H9 (cell line): ENCODE data around the gene ZNF503. TPM values are rescaled to one million over a fixed set of nuclear protein-coding genes. Genes with fewer than 3 reads are reported as not detected.

Experiments
- DNase-seq: peaks from one replicate; pipeline ENCODE4 v3.0.0-alpha.2; 2017
- H2AFZ ChIP-seq: one replicate; pipeline ENCODE4 v1.6.1; 2013; ENCODE audit warnings: mild to moderate bottlenecking, low read length, control low read depth, moderate library complexity
- H2AK5ac ChIP-seq: 2 replicates; pipeline ENCODE4 v1.6.1; 2013; ENCODE audit warnings: low read length, control low read depth, mixed read lengths; ENCODE audit not compliant: insufficient read length
- H2BK120ac ChIP-seq: one replicate; pipeline ENCODE4 v1.6.1; 2013; ENCODE audit warnings: low read depth, mild to moderate bottlenecking, low read length, control low read depth, inconsistent platforms; ENCODE audit not compliant: poor library complexity, severe bottlenecking
- H2BK12ac ChIP-seq: 2 replicates; pipeline ENCODE4 v1.6.1; 2013; ENCODE audit warnings: low read length, control low read depth, mixed read lengths, low read depth; ENCODE audit not compliant: insufficient read length
- H2BK15ac ChIP-seq: 2 replicates; pipeline ENCODE4 v1.6.1; 2013; ENCODE audit warnings: low read depth, low read length, control low read depth
- H2BK20ac ChIP-seq: one replicate; pipeline ENCODE4 v1.6.1; 2013; ENCODE audit warnings: low read depth, mild to moderate bottlenecking, low read length, control low read depth, inconsistent platforms; ENCODE audit not compliant: poor library complexity, severe bottlenecking
- H2BK5ac ChIP-seq: 2 replicates; pipeline ENCODE4 v1.6.1; 2013; ENCODE audit warnings: low read length, control low read depth, mixed read lengths; ENCODE audit not compliant: insufficient read length
- H3K14ac ChIP-seq: 2 replicates; pipeline ENCODE4 v1.6.1; 2013; ENCODE audit warnings: low read length, control low read depth; ENCODE audit not compliant: insufficient read depth
- H3K18ac ChIP-seq: 2 replicates; pipeline ENCODE4 v1.6.1; 2013; ENCODE audit warnings: low read depth, mild to moderate bottlenecking, mixed read lengths, low read length, control low read depth; ENCODE audit not compliant: insufficient read length
- H3K23ac ChIP-seq: 2 replicates; pipeline ENCODE4 v1.6.1; 2013; ENCODE audit warnings: low read length, control low read depth, mixed read lengths, low read depth; ENCODE audit not compliant: insufficient read length
- H3K23me2 ChIP-seq: 2 replicates; pipeline ENCODE4 v1.6.1; 2013; ENCODE audit warnings: low read depth, mild to moderate bottlenecking, mixed read lengths, low read length, control low read depth; ENCODE audit not compliant: insufficient read length, poor library complexity, severe bottlenecking
- H3K27ac ChIP-seq: 2 replicates; pipeline ENCODE4 v1.5.1; 2013; ENCODE audit warnings: low read length, control low read depth, mixed read lengths, low read depth; ENCODE audit not compliant: insufficient read length
- H3K27me3 ChIP-seq: 2 replicates; pipeline ENCODE4 v1.6.1; 2013; ENCODE audit warnings: low read length, control low read depth, inconsistent platforms; ENCODE audit not compliant: insufficient read depth
- H3K4ac ChIP-seq: 2 replicates; pipeline ENCODE4 v1.6.1; 2013; ENCODE audit warnings: low read depth, mild to moderate bottlenecking, control low read depth, inconsistent platforms, low read length, moderate library complexity
- H3K4me1 ChIP-seq: 2 replicates; pipeline ENCODE4 v1.6.1; 2013; ENCODE audit warnings: low read length, control low read depth, inconsistent platforms; ENCODE audit not compliant: insufficient read depth
- H3K4me2 ChIP-seq: 2 replicates; pipeline ENCODE4 v1.6.1; 2013; ENCODE audit warnings: low read length, control low read depth, mixed read lengths; ENCODE audit not compliant: insufficient read length, insufficient read depth
- H3K56ac ChIP-seq: 2 replicates; pipeline ENCODE4 v1.6.1; 2013; ENCODE audit warnings: low read depth, mild to moderate bottlenecking, mixed read lengths, low read length, control low read depth; ENCODE audit not compliant: insufficient read length
- H3K79me1 ChIP-seq: 2 replicates; pipeline ENCODE4 v1.6.1; 2013; ENCODE audit warnings: low read depth, mild to moderate bottlenecking, moderate library complexity, low read length, control low read depth, inconsistent platforms; ENCODE audit not compliant: insufficient read depth, poor library complexity, severe bottlenecking
- H3K79me2 ChIP-seq: 2 replicates; pipeline ENCODE4 v1.6.1; 2013; ENCODE audit warnings: low read length, control low read depth, inconsistent platforms; ENCODE audit not compliant: insufficient read depth
- H3K9ac ChIP-seq: 2 replicates; pipeline ENCODE4 v1.6.1; 2013; ENCODE audit warnings: low read length, control low read depth, mixed read lengths; ENCODE audit not compliant: insufficient read length; ENCODE audit errors: extremely low read depth
- H3K9me3 ChIP-seq: one replicate; pipeline ENCODE4 v1.6.1; 2013; ENCODE audit warnings: low read depth, low read length, inconsistent platforms; ENCODE audit not compliant: control insufficient read depth
- H3T11ph ChIP-seq: one replicate; pipeline ENCODE4 v1.6.1; 2013; ENCODE audit warnings: mild to moderate bottlenecking, low read length, control low read depth, inconsistent platforms
- H4K20me1 ChIP-seq: one replicate; pipeline ENCODE4 v1.6.1; 2013; ENCODE audit not compliant: control insufficient read depth, insufficient read length, insufficient read depth
- H4K5ac ChIP-seq: 2 replicates; pipeline ENCODE4 v1.6.1; 2013; ENCODE audit warnings: low read depth, mild to moderate bottlenecking, mixed read lengths, low read length, control low read depth; ENCODE audit not compliant: insufficient read length
- H4K8ac ChIP-seq: replicated peaks from 2 replicates; pipeline ENCODE4 v1.6.1; 2013; ENCODE audit warnings: low read length, control low read depth, mixed read lengths, low read depth; ENCODE audit not compliant: insufficient read length
- H4K91ac ChIP-seq: 2 replicates; pipeline ENCODE4 v1.6.1; 2013; ENCODE audit warnings: low read depth, mild to moderate bottlenecking, moderate library complexity, mixed read lengths, low read length, control low read depth; ENCODE audit not compliant: insufficient read length
- H3K27ac Mint-ChIP-seq, 3 experiments: 2 replicates in 2 of 3; 3 replicates in 1 of 3; pipeline ENCODE4 v1.8.0; 2020 to 2021; ENCODE audit warnings: mixed read lengths in 3 of 3, mild to moderate bottlenecking in 1 of 3, moderate library complexity in 1 of 3
- H3K27me3 Mint-ChIP-seq: 2 replicates; pipeline ENCODE4 v1.8.0; 2021; ENCODE audit warnings: low read depth, mild to moderate bottlenecking, moderate library complexity, mixed read lengths
- H3K36me3 Mint-ChIP-seq, 3 experiments: 2 replicates in 2 of 3; 3 replicates in 1 of 3; pipeline ENCODE4 v1.8.0; 2020 to 2021; ENCODE audit warnings: low read depth in 3 of 3, mixed read lengths in 3 of 3; ENCODE audit not compliant: insufficient read depth in 1 of 3
- H3K4me1 Mint-ChIP-seq, 2 experiments: 2 replicates each; pipeline ENCODE4 v1.8.0; 2020; ENCODE audit warnings: mixed read lengths in 2 of 2
- H3K4me3 Mint-ChIP-seq, 2 experiments: 2 replicates in 1 of 2; 3 replicates in 1 of 2; pipeline ENCODE4 v1.8.0; 2020 to 2021; ENCODE audit warnings: mild to moderate bottlenecking in 2 of 2, mixed read lengths in 2 of 2, moderate library complexity in 1 of 2
- H3K9me3 Mint-ChIP-seq, 2 experiments: 2 replicates in 1 of 2; 3 replicates in 1 of 2; pipeline ENCODE4 v1.8.0; 2020; ENCODE audit warnings: mild to moderate bottlenecking in 2 of 2, mixed read lengths in 2 of 2, moderate library complexity in 1 of 2
- CTCF ChIP-seq: fragments of 200-600 bp; sonication (generic); conservative IDR thresholded peaks from 3 replicates; pipeline ENCODE4 v1.8.0; 2021; ENCODE audit warnings: antibody characterized with exemption, mild to moderate bottlenecking
- total RNA-seq: library from RNA; stranded (reverse); gene quantifications from 2 replicates; pipeline ENCODE4 v1.2.1, GENCODE V29; 2021

Gene ZNF503
- total RNA-seq, 1 experiment from 2014 or later = 0.09 TPM

- no peak for DNase-seq
- H3K27me3 ChIP-seq = peaks cover 22% of the 10 kb centered on the region; the same call in 1 of the 2 replicates
- Mint-ChIP-seq H3K4me1 (peaks cover 6% of the 10 kb centered on the region in 2 experiments), H3K27ac (no peak overlapping the region), H3K4me3 (no peak overlapping the region), H3K9me3 (peaks cover 3 to 9% of the 10 kb centered on the region in 2 experiments; a peak in 3 of 5 replicates), H3K36me3 (no peaks in the 10 kb centered on the region; a peak in 1 of 7 replicates), H3K27me3 (peaks cover 93% of the 10 kb centered on the region)
- H3K27ac ChIP-seq = no peak overlapping the region
- H3K4me1 ChIP-seq = no peaks in the 10 kb centered on the region; the same call in 1 of the 2 replicates
- no peak overlapping the region for H3K14ac ChIP-seq
- H3K18ac ChIP-seq = no peak overlapping the region
- no peaks in the 10 kb centered on the region for H3K79me2 ChIP-seq
- H4K8ac ChIP-seq = no peak overlapping the region
- H4K20me1 ChIP-seq = no peaks in the 10 kb centered on the region
- H3K23me2 ChIP-seq = no peaks in the 10 kb centered on the region
- no peak overlapping the region for H2AFZ ChIP-seq
- H3K79me1 ChIP-seq = no peaks in the 10 kb centered on the region
- no peak overlapping the region for H2BK20ac ChIP-seq
- no peak overlapping the region for H3K23ac ChIP-seq
- TF ChIP-seq CTCF = no peak
- H4K5ac ChIP-seq = no peak overlapping the region
- no peak overlapping the region for H4K91ac ChIP-seq
- H2BK12ac ChIP-seq = no peak overlapping the region
- no peak overlapping the region for H3T11ph ChIP-seq
- H3K56ac ChIP-seq = no peak overlapping the region
- H3K9me3 ChIP-seq = no peaks in the 10 kb centered on the region
- no peak overlapping the region for H2BK5ac ChIP-seq
- no peak overlapping the region for H3K9ac ChIP-seq
- no peak overlapping the region for H3K4me2 ChIP-seq
- no peak overlapping the region for H2BK15ac ChIP-seq
- H2AK5ac ChIP-seq = no peak overlapping the region
- H3K4ac ChIP-seq = no peak overlapping the region
- H2BK120ac ChIP-seq = no peak overlapping the region
Observed at GRCh38 chr10:75390178-75390577, 11.4 kb downstream of the ZNF503 start.
